HG03108 (cell line): ENCODE results near the gene NAV1.
"Not testable (repeated sequence)": the region's sequence is repeated elsewhere in the genome, so short reads cannot be mapped to it uniquely, and the experiment has no call there.

Source experiments
- ATAC-seq: cut with Tn5 transposase; IDR thresholded peaks from one replicate; pipeline ENCODE4 v1.9.1; 2021; ENCODE audit warnings: moderate library complexity; ENCODE audit not compliant: unreplicated experiment

The NAV1 gene

DNA sequence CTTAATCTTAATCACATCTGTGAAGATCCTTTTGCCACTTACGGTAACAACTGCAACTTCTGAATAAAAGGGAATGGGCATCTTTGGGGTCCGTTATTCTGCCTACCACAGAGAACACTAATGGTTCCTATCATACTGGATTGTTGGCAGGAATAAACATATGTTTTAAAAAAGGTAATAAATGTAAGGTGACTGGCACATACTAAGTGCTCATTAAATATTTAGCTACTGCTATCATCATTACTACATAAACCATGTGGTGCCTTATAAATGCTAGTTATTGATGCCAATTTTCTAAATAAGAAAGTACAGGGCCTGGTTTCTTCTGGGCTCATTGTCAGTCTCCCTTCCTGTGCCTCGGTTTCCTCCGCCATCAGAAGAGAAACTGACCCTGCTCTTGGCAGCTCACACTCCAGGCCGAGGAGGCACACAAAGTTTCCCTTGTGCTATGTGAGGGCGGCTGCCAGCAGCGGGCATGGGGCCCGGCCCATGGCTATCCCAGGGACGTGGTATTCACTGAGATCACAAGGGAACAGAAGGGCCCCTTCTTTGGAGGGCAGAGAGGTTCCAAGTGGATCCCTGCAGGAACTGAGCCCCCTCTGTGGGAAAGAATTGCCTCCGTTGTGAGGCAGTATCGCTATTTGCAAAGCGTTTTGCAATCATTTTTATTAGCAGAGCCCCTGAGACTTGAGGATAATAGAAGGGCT is 26.2 kb downstream of the NAV1 start:
- no peak for ATAC-seq

DNA sequence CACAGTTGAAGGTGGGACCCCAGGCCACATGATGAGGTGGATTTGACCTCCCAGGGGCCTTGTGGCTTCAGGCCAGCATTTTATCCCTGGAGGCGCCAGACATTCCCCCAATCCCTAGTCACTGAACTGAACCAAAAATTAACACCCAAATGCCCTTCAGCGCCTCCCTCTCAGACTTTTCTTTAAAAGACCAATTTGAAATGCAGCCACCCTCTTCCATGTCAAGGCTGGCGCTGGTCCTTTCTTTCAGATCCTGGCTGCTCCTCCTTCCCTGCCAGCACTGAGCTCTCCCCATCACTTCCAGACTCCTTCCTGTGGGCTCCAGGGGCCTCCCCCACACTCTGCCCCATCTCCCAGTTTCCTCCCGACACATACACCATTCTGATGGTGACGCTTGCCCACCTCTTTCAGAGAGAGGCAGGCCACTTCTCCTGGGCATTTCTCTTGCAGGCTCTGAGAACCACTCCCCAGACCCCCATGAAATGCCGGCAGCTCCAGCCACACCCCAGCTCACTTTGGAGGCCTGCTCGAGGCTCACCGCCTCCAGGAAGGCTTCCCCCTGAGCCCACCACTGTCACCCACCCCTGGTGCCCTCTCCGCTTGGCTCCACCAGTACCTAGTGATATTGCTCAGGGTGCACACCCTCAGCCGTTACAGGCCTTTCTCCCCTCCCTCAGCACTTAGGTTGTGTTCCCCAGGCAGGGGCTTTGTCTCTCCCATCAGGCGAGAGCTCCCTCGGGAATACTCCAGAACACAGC is 27.0 kb downstream of the NAV1 start:
- no peak for ATAC-seq

DNA sequence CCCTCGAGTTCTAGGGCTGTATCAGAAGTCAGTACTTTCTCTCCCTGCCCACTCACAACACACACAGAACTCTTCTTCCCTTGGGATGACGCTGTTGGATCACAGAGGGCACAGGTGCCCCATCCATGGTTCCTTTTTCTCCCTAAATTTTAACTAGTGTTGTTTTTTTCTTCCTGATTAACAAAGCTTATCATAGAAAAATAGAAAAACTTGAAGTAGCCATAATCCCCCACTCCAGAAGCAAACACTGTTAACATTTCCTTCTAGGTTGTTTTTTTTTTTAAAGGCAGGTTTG is 27.5 kb downstream of the NAV1 start:
- ATAC-seq: no peak

DNA sequence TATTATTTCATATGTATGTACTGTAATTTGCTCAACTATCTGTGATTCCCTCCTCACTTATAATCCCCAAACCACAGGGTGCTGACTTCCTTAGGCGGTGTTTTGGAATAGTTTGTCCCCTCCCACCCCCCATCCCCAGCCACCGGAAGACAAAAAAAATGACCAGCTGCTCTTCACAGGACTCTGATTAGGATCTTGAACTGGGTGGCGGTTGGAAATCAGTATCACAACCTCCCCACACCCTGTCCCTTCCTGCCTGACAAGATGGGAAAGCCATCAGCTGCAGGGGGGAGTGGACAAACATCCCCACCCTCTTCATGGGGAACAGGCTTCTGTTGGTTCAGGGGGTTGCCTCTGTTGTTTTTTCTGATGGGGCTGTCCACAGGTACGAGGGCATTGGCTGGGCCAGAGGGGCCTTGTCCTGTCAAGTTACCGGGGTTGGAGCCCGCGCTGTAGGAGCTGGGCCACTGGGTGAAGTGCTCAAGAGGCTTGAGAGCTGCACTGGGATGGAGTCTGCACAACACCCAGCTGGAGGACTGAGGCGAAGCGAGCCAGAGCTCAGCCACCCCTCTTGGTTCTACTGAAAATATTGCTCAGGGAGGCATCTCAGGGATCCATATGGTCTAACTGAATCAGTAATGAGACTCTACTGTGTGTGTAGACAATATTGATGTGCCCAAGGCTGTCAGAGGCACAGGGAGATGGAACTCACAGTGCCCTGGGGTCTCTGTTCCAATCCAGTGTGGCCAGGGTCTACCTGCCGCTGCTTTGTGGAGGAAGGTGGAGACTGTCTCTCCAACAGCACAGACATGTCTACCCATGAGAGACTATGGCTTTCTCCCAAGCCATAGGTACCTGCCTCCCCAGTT is 28.2 kb downstream of the NAV1 start:
- no peak for ATAC-seq

DNA sequence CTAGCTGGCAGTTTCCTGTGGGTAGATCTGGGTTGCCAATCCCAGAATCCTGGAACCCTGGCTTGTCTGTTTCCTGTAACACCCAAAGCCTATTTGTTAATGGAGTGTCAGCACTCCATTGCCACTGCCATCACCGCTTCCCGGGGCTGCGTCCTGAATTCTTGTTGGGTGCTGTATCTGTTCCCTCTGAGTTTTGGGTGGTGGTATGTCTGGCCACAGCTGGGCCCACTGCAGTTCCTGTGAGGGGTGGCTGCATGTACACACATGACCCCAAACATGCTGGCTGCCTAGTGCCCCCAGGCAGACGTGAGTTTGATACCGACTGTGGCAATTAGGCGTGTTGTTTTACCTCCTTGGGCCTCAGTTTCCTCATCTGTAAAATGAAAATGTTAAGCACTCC is 29.3 kb downstream of the NAV1 start:
- no peak for ATAC-seq

DNA sequence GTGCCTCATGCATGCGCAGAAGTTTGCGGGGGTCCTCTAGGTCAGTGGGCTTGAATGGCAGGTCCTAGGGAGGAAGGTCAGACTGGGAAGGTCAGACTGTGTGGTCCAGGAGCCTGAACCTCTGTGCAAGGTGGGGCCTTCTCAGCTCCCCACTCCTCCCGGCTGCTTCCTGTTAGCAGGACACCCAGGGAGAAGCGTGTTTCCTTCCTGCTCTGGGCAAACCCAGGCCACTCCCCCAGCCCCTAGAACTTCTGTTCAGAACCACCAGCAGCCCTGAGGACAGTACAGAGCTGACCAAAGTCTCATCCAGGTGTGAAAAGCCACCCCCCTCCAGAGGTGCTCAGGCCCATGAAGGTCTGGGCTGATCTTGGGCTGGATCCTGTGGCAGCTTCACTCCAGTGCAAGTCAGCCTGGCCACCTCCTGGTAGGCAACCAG is 29.9 kb downstream of the NAV1 start:
- ATAC-seq: no peak

DNA sequence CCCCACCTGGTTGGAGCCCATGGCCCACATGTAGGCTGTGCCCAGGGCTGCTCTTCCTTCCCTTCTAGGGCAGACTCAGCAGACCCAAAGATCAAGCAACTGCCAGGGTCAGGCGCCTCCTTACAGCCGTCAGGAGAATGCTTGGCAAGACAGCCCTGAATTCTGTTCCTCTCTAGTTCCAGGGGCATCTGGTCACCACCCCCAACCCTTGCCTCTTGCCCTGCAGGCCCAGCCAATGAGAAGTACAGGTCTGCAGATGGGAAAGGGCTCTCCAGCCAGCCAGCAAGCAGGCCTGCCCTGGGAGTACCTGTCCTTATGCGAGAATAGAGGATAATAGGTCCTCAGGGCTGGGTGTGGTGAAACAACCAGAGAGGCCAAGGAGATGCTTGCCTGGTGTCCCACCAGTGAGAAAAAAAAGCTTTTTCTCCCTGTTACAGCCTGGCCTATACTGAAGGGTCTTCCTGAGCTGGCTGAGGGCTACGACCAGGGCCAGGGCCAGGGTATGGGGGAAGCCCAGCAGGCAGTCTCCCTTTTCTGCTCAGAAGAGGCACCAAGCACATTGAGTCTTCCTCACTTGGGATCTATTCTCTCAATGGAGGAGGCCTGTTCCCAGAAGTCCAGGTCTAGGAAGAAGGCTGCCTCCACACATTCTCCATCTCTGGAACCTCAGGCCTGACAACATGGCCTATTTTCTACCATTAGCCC is 31.4 kb downstream of the NAV1 start:
- ATAC-seq: no peak

DNA sequence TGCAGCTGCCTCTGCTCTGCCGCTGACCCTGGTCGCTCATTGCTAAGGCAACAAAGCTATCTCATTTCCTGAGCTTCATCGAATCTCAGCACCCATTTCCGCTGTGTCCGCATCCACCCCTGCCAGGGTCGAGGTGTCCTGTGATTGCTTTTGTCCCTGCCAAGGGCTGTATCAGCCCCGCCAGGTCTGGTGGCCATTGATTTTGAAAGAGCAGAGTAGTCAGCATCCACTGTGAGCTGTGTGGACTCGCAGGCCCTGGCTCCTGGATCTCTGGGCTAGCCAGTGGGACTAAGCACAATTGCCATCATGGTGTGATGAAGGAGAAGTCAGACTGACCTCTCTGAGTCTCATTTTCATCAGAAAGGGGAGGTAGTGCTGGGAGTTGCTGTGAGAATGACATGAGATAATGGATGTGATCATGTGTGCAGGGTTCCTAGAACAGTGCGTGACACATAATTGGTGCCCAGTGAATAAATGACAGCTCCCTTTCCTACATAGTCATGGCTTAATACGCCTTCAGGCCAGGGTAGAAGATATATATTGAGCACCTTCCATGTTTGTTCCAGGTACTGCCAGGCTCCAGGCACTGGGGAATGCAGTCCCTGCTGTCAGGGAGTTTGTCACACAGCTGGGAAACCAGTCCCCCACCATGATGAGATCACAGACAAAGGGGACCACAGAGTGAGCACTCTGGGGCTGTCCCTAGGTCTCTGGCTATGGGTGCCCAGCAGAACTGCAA is 32.1 kb downstream of the NAV1 start:
- no peak for ATAC-seq

DNA sequence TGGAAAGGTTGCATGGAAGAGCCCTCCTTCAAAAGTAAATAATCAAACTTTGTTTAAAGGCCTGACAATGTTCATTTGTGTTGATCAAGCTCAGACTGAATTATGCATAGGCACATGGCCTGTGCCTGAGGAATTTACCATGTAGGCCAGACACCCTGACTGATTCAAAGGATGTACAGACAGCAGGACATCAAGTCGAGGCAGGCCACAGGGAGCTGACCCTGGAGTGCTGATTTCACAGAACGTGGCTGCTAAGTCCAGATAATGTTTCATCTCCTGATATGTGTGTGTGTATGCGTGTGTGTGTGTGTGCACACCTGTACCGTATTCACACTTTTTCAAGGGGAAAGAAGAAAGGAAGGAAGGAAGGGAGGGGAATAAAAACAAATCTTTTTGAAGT is 34.1 kb downstream of the NAV1 start:
- no peak for ATAC-seq

DNA sequence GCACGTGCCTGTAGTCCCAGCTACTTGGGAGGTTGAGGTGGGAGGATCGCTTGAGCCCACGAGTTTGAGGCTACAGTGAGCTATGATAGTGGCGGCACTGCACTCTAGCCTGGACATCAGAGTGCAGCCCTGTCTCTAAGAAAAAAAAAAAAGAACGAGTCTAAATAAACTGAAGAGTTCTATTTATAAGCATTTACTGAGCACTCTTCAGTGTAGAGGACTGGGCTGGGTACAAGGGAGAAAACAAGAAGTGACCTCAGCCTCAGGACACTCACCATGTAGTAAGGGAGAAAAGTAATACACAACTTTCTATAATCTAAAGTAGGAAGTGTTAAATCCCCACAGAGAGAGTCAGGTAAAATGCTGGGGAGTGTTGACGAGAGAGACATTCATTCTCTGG is 35.0 kb downstream of the NAV1 start:
- no peak for ATAC-seq

DNA sequence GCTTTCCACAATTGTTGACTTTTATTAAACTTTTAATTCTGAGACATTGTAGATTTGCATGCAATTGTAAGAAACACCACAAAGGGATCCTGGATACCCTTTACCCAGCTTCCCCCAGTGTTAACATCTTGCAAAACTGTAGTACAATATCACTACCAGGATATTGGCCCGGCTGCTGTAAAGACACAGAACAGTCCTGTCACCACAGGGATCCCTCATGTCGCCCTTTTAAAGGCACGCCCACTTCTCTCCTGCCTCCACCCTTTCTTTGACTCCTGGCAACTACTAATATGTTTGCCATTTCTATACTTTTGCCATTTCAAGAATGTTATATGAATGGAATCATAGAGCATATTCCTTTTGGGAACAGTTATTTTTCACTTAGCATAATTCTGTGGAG is 37.0 kb downstream of the NAV1 start:
- no peak for ATAC-seq

DNA sequence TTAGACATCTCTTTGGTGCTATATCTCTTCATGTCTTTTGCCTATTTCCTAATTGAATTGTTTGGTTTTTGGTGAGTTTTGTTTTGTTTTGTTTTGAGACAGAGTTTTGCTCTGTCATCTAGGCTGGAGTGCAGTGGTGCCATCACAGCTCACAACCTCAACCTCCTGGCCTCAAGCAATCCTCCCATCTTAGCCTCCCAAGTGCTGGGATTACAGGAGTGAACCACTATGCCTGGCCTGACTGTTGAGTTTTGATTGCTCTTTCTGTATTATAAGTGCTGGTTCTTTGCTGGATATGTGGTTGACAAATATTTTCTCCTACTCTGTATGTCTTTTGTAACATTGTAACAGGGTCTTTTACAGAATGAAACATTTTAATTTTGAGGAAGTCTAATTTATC is 38.0 kb downstream of the NAV1 start:
- no peak for ATAC-seq

DNA sequence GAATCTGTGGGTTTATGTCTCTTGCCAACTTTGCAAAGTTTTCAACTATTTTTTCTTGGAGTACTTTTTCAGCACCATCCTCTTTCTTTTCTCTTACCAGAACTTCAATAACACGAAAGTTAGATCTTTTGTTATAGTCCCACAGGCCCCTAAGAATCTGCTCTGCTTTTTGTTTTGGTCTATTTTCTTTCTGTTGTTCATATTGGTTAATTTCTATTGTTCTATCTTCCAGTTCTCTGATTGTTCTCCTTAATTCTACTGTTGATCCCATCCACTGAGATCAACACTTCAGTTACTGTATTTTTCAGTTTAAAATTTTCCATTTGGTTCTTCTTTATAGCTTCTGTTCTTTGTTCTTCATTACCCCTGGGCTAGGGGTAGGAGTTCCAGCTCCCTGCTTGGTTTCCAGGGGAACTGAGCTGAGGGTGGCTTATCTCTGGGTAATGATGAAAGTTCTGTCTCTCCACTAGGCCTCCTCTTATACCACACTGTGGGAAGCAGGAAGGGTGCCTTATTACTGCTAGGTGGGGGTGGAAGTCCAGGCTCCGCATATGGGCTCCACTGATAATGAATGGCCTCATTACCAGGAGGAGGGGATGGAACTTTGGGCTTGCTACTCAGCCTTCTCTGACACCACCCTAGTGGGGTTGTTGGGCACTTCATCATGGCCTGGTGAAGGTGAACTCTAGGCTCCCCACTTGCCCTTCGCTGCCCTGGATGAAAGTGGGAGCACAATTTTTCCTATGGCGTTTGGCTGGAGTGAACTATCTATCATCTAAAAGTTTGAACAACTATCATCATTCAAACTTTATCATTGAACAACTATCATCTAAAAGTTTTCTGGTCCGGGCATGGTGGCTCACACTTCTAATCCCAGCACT is 39.3 kb downstream of the NAV1 start:
- no peak for ATAC-seq

DNA sequence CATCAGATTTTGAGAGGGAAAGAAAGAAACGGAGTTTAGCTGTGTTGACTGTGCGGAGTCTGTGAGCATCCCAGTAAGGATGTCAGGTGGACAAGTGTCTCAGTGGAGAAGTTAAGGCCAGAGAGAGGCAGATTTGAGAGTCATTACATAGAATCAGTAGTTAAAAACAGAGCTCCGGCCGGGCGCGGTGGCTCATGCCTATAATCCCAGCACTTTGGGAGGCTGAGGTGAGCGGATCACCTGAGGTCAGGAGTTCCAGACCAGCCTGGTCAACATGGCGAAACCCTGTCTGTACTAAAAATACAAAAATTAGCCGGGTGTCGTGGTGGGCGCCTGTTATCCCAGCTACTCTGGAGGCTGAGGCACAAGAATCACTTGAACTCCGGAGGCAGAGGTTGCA is 42.4 kb downstream of the NAV1 start:
- ATAC-seq: not testable (repeated sequence)

DNA sequence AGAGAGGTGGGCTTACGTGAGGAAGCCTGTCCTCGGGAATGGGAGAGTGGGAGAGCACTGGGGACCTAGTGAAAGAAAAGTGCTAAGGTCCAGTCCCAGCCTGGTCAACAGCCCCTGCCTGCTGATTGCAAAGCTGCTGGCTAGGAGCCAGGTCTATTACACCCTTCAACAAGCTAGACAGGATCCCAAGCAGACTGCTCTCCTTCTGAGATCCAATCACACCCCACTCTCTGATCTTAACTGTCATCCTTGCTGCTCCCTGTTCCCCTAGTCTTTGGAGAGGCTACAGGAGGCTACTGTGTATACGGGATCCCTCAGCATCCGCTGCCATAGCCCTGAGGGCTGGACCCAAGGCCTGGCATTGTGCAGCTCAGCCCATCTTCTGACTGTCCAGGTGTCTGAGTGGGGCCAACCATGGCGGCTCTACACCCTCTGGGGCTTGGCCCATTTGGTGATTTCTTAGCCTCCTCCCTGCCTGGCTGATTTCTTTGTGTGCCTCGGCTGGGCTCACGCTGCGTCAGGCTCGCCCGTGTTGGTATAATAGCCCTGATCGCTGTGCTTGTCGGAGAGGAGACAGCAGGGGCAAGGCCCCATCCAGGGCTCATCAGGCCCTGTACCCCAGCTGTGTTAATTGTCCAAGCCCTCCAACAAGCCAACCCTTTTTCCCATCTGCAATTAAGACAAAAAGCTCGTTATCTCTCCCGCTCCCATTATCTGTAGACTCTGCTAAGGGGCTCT is 43.9 kb downstream of the NAV1 start:
- no peak for ATAC-seq

DNA sequence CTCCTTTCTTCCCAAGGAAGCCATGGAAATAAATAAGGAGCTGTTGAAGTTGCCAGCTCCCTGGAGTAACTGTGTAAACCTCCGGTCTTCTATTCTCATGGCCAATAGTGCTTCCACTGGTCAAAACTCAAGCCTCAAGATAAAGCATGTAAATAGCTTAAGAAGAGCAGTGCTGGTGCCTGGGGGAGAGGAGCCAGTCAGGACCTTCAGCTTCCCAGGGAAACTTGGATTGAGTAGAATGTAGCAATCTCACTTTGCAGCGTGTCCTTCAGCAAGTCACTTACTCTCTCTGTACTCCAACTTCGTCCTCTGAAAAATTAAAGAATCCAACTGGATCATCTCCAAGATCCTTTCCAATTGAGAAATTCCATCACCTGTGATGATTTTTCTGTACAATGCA is 44.7 kb downstream of the NAV1 start:
- no peak for ATAC-seq

DNA sequence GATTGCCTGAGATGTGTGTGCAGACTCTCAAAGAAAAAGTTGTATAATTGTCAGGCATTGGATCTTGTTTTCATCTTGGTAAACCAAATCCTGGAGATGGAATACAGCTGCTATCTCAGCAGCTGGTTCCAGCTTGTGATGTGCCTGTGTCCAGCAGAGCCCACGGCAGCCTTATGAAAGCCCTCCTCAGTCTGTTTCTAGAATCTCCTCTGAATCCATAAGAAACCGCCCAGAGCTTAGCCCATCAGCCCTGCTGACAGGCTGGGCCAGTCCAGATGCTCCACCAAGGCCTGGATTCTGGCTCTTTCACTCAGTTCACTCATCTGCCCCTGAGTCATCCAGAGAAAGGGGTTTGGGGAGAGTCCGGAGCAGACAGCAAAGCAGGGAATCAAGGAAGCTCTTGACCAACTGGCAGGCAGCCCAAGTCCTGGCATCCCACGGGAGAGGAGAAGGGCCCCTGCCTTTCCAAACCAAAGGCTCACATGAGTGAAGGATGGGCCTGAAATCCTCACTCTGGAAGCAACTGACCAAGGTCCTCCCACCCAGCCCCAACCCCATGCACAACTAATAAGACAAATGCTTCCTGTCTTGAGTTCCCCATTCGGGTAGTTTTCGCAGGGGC is 45.7 kb downstream of the NAV1 start:
- no peak for ATAC-seq

DNA sequence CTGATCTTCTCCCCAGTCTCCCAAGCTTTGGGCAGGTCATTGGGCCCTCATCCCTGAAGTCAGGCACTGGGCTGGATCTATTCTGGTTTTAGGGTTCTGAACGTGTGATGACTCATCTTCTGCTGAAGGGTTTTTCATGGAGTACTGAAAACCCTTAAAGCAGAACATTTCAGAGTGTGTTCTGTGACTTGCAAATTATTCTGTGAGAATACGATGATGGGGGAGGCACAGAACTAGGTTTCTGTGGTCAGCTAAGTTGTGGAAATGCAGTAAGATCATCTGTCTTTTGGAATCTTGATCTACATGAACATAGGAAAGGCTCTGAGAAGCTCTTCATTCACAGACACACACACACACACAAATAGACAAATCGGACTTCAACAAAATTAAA is 46.2 kb downstream of the NAV1 start:
- ATAC-seq: no peak

DNA sequence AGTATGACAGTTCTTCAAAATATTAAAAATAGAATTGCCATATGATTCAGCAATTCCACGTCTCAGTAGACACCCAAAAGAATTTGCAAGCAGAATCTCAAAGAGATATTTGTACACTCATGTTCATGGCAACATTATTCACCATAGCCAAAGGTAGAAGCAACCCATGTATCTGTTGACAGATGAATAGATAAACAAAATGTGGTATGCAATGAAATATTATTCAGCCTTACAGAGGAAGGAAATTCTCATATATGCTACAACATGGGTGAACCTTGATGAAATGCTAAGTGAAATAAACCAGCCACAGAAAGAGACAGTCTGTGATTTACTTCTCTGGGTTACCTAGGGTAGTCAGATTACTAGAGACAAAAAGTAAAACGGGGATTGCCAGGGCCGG is 47.0 kb downstream of the NAV1 start:
- ATAC-seq: no peak
